Duodenal mucosa (tissue), 2 donors: ENCODE data around the gene SBF2.

Experiments used
- H3K27ac ChIP-seq: one replicate; pipeline ENCODE4 v1.7.0; 2013; ENCODE audit warnings: low read depth, low read length
- H3K27me3 ChIP-seq, 2 donors: one replicate each; pipeline ENCODE4 v1.7.0; 2013; ENCODE audit warnings: low read length in 2 of 2, control low read depth in 1 of 2; ENCODE audit not compliant: insufficient read depth in 2 of 2, control insufficient read depth in 1 of 2
- H3K36me3 ChIP-seq, 2 donors: one replicate each; pipeline ENCODE4 v1.7.0; 2013; ENCODE audit warnings: low read length in 2 of 2, control low read depth in 1 of 2; ENCODE audit not compliant: insufficient read depth in 2 of 2, control insufficient read depth in 1 of 2
- H3K4me1 ChIP-seq, 2 donors: one replicate each; pipeline ENCODE4 v1.7.0; 2013; ENCODE audit warnings: low read length in 2 of 2, control low read depth in 1 of 2; ENCODE audit not compliant: insufficient read depth in 2 of 2, control insufficient read depth in 1 of 2
- H3K4me3 ChIP-seq, 2 donors: one replicate each; pipeline ENCODE4 v1.7.0; 2013; ENCODE audit warnings: low read length in 2 of 2, low read depth in 1 of 2
- H3K9ac ChIP-seq, 2 donors: one replicate each; pipeline ENCODE4 v1.7.0; 2013; ENCODE audit warnings: low read length in 2 of 2, low read depth in 1 of 2
- H3K9me3 ChIP-seq, 2 donors: one replicate each; pipeline ENCODE4 v1.7.0; 2013; ENCODE audit warnings: low read length in 2 of 2, control low read depth in 1 of 2; ENCODE audit not compliant: control insufficient read depth in 1 of 2

The SBF2 gene

GRCh38 chr11:10307022-10307399 lies 13.0 kb upstream of the SBF2 start:
- Histone ChIP-seq H3K9ac (peak overlapping the region; percentile 66 to 81), H3K4me1 (peaks cover 36 to 65% of the 10 kb centered on the region in 2 donors), H3K36me3 (no peaks in the 10 kb centered on the region), H3K4me3 (peak overlapping the region; percentile 90 to 99), H3K27me3 (peaks cover 13 to 15% of the 10 kb centered on the region in 2 donors), H3K27ac (no peak overlapping the region), H3K9me3 (no peaks in the 10 kb centered on the region)

- Histone ChIP-seq H3K36me3 (no peaks in the 10 kb centered on the region), H3K4me1 (peaks cover 41 to 69% of the 10 kb centered on the region in 2 donors), H3K27ac (peak overlapping the region; percentile 46), H3K9ac (peak overlapping the region; percentile 66 to 81), H3K9me3 (no peaks in the 10 kb centered on the region), H3K4me3 (peak overlapping the region; percentile 90 to 99), H3K27me3 (peaks cover 13 to 15% of the 10 kb centered on the region in 2 donors)
Observed at GRCh38 chr11:10305964-10306918, 12.2 kb upstream of the SBF2 start.

DNA sequence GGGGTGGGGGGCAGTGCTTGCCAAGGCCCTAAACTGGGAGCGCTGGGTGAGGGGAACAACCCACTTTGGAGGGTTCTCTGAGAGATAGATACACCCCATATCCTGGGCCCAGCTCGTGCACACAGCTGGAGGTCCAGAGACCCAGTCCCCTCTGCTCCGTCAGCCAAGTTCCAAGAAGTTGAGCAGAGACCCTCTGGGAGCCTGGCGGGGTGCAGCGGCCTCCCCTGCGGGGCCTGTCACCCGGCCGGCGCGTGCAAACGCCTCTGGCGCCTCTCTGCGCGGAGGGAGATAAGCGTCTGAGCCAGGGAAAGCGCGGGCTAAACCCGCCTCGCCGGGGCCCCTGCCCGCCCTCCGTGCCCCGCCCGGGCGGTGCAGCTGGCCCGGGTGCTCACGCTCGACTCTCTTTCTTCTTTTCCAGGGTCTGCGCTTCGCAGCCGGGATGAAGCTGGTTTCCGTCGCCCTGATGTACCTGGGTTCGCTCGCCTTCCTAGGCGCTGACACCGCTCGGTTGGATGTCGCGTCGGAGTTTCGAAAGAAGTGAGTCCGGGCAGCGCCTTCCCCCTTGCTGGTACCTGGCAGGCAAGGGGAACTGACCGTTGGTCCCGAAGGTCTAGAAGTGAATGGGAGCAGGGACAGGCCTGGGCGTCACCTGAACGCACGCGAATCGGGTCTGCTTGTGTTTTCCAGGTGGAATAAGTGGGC lies 11.4 kb upstream of the SBF2 start:
- Histone ChIP-seq H3K4me1 (peaks cover 41 to 69% of the 10 kb centered on the region in 2 donors), H3K4me3 (peak overlapping the region; percentile 90 to 99), H3K27ac (peak overlapping the region; percentile 46), H3K9ac (peak overlapping the region; percentile 66 to 81), H3K36me3 (no peaks in the 10 kb centered on the region), H3K27me3 (peaks cover 13 to 15% of the 10 kb centered on the region in 2 donors), H3K9me3 (no peaks in the 10 kb centered on the region)

GRCh38 chr11:10304495-10305261 lies 10.7 kb upstream of the SBF2 start, which contains the start of gene ADM:
ADM (plus strand) TSS chr11:10305073; CDS start chr11:10305701, 628 bp downstream.
- no peaks in the 10 kb centered on the region for H3K36me3 ChIP-seq
- peak within 1 kb of the TSS; percentile 81 to 98 for H3K9ac ChIP-seq
- H3K4me1 ChIP-seq, result peaks cover 39 to 64% of the 10 kb centered on the region in 2 donors
- peaks cover 13 to 15% of the 10 kb centered on the region in 2 donors for H3K27me3 ChIP-seq
- no peaks in the 10 kb centered on the region for H3K9me3 ChIP-seq
- H3K4me3 ChIP-seq, result peak within 1 kb of the TSS; percentile 90 to 99
- H3K27ac ChIP-seq, result peak within 1 kb of the TSS; percentile 80

DNA sequence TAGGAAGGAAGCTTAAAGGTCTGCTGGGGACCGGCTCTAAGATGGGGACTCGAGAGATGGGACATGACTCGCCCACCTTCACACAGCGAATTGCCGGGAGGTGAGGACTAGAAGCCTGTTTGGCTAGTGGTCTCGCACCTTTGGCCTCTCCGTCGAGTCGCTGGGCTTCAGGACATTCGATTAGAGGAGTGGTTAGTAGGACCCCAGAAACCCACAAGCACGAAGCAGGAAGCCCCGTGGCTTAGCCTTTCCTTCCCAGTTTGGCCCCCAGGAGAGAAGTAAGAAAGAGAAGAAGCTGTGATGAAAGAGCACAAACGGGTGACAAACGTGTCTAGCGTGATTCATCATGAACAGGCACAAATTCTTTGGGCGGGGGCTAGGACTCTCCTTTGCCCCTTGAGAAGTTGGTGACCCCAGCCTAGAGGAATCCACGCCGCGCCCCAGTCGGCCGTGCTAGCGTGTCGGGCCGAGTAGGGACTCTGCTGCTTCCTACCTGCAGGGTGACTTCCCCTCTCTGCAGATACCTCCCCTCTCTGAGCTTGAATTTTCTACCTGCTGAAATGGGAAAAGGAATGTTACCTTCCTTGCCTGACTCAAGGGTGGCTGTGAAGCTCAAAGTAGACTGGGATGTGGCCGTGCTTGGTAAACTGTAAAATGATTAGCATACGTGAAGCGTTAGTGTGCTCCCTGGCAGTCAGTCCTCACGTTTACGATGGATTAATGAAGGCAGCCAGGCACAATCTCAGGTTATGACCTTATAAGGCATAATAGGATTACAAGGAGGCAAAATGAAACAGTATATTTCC lies 9.7 kb upstream of the SBF2 start:
- Histone ChIP-seq H3K36me3 (no peaks in the 10 kb centered on the region), H3K27ac (peak overlapping the region; percentile 80), H3K27me3 (peaks cover 13 to 15% of the 10 kb centered on the region in 2 donors), H3K9ac (peak overlapping the region; percentile 81 to 98), H3K4me3 (peak overlapping the region; percentile 90 to 99), H3K4me1 (peaks cover 30 to 55% of the 10 kb centered on the region in 2 donors), H3K9me3 (no peaks in the 10 kb centered on the region)

GRCh38 chr11:10302744-10303557 lies 8.9 kb upstream of the SBF2 start:
- Histone ChIP-seq H3K9me3 (no peaks in the 10 kb centered on the region), H3K4me1 (peaks cover 23 to 48% of the 10 kb centered on the region in 2 donors), H3K36me3 (no peaks in the 10 kb centered on the region), H3K9ac (peak overlapping the region; percentile 81 to 98), H3K27me3 (peaks cover 13 to 15% of the 10 kb centered on the region in 2 donors), H3K27ac (peak overlapping the region; percentile 80), H3K4me3 (peak overlapping the region; percentile 90 to 99)

GRCh38 chr11:10302359-10302743 lies 8.3 kb upstream of the SBF2 start:
- no peaks in the 10 kb centered on the region for H3K36me3 ChIP-seq
- peak overlapping the region; percentile 80 for H3K27ac ChIP-seq
- peaks cover 13 to 15% of the 10 kb centered on the region in 2 donors for H3K27me3 ChIP-seq
- peak overlapping the region; percentile 90 to 99 for H3K4me3 ChIP-seq
- H3K4me1 ChIP-seq, result peaks cover 26 to 43% of the 10 kb centered on the region in 2 donors
- no peaks in the 10 kb centered on the region for H3K9me3 ChIP-seq
- H3K9ac ChIP-seq, result peak overlapping the region; percentile 81 to 98

DNA sequence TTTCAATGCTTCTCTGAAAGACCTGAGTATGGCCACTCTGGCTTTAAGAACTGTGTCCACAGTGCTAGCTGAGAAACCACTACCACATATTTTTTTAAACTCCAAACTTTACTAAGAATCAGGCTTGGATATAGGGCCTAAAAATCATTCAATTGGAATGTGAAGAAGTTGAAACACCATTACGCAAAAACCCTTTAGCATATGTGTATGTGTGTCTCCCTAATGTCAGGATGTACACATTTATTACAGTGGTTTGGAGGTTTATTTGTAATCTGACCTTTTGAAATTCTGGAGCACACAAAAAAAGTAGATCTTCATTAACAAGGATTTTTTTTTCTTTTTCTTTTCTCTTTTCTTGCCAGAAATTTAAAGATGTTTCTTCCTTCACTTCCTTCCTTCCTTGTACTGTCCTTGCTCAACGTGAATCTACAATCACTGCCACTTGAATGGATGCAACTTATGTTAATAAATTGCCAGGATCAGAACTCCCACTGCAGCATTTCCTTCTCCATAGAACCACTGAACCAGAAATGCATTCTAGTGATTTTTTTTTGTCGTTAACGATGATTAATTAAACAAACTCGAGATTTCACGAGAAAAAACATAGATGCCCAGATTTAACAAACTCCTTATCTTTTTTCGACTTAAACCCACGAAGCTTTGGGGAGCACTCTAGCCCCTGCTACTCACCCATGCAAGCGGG lies 7.8 kb upstream of the SBF2 start:
- Histone ChIP-seq H3K4me1 (peaks cover 22 to 37% of the 10 kb centered on the region in 2 donors), H3K9me3 (no peaks in the 10 kb centered on the region)

More for the DNA sequence above, 7.8 kb upstream of the SBF2 start:
- H3K9ac ChIP-seq, result peak overlapping the region in 1 of 2 donors; percentile 98
- H3K27ac ChIP-seq, result peak overlapping the region; percentile 80
- H3K36me3 ChIP-seq, result no peaks in the 10 kb centered on the region
- H3K27me3 ChIP-seq, result peaks cover 12 to 13% of the 10 kb centered on the region in 2 donors
- H3K4me3 ChIP-seq, result peak overlapping the region; percentile 90 to 99
